ENCODE results near the gene C17orf58.
"Not testable (repeated sequence)": the region's sequence is repeated elsewhere in the genome, so short reads cannot be mapped to it uniquely, and the experiment has no call there.

The C17orf58 gene

DNA sequence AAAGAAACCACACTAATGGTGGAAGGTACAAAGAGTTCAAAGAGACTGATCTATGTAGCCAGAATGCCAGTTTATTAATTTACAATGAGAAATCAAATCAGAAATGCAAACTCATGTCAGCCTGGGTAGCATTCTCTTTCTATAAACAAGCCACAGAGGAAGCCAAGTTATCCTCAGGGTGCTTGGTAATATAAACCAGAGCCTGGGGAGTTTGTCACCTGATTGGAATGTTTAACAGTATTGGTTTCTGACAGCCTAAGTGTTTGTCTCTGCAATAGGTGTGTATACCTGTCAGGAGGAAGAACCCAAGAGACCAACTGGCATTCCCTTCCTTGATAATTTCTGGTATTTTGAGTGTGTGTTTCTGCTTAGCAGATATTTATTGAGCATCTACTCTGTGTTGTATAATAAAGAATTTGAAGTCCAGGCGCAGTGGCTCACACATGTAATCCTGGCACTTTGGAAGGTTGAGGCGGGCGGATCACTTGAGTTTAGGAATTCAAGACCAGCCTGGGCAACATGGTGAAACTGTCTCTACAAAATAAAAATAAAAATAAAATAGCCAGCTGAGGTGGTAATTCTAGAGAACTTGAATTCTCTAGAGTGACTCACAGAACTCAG lies 3.1 kb upstream of the C17orf58 start:
- no peak for DNase-seq

DNA sequence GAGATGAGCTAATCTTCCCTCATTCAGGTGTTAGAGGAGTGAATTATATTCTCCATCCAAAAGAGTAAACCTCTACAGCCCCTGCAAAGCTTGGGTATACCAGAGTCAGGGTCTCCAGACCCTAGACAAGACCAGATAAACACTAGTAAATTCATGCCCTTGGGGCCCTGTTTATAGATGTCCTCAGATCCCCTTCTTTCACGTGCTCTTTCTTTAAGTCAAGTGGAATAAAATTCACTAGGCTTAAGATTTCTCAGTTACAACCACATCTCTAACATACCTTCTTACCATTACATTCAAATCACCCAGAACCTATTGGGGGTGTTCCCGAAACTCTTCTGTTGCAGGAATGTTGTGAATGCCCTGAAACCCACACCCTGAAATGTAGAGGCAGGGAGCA lies 2.2 kb upstream of the C17orf58 start:
- DNase-seq: no peak

DNA sequence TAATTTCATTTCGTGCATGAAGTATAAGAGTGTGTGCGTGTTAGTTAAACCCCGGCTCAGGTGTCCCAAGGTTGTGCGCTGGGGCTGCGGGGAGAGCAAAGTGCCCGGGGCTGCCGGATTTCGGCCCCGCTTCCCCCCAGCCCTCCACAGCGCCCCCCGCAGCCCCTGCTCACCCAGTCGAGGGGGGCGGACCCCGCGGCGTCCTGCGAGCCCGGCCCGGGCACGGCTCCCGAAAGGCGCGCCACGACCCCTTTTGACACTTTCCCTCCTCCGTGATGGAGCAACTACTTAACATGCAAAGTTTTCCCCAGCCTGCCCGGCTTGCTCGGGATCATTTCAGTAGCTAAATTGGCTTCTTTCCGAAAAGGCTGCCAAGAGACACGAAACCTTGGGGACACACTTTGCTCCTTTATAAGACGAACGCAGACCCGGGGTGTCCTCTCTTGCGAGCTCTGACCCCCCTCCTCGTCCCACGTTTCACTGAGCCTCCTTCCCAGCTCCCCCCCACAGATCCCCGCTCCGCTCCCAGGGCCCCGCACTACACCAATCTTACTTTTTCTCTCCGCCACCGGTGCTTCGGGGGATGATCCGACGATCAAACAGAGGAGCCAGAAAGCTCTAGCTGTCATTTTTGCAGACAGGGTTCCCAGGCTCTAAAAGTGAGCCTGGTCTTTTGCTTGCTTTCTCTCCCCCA lies 552 bp downstream of the C17orf58 start:
- DNase-seq: no peak

DNA sequence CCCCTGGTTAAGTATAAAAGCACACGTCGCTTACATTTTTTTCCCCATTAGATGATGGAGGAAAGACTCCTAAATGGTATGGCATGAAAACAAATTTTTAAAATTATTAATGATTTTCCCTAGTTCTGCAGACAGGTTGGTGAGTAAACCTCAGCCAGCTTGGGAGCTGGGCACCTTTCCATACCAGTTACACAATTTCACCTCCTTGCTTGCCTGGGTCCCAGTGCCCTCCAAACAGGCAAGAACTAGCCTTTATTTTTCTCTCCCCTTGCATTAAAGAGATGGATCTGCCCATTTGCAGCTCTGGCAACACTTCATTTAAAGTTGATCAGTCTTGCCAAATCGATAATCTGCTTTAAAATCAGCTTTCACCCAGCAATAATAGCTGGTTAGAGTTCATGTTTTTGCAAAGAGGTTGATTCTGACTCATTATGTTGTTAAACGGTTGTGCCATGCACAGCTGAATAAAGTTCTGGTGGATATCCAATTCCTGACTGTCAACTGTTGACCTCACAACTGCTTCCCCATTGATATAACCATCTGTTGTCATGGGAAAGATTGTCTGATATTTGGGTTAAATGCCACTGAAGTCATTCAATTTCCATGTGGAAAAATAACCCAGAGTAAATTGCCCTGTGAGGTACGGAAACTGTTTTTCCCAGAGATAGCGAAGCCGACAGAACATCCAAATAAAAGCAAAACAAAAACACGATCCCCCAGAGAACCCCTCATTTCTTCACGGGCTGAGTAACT lies 1.3 kb downstream of the C17orf58 start:
- DNase-seq: no peak

DNA sequence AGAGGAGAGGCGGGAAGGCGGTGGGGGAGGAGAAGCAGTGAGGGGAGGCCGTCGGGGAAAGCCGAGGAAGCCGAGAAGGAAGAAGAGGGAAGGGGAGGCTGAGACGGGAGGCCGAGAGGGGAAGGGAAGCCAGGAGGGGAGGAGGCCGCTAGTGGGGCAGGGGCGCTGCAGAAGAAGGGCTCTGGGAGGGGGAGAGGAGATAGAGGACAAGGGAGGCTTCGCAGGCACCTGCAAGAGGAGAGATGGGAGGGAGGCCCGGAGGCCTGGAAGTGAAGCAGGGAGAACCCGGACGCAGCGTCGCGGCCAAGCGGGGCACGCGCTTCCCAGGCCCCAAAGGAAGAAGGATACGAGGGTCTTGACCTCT lies 2.3 kb downstream of the C17orf58 start:
- no peak for DNase-seq

DNA sequence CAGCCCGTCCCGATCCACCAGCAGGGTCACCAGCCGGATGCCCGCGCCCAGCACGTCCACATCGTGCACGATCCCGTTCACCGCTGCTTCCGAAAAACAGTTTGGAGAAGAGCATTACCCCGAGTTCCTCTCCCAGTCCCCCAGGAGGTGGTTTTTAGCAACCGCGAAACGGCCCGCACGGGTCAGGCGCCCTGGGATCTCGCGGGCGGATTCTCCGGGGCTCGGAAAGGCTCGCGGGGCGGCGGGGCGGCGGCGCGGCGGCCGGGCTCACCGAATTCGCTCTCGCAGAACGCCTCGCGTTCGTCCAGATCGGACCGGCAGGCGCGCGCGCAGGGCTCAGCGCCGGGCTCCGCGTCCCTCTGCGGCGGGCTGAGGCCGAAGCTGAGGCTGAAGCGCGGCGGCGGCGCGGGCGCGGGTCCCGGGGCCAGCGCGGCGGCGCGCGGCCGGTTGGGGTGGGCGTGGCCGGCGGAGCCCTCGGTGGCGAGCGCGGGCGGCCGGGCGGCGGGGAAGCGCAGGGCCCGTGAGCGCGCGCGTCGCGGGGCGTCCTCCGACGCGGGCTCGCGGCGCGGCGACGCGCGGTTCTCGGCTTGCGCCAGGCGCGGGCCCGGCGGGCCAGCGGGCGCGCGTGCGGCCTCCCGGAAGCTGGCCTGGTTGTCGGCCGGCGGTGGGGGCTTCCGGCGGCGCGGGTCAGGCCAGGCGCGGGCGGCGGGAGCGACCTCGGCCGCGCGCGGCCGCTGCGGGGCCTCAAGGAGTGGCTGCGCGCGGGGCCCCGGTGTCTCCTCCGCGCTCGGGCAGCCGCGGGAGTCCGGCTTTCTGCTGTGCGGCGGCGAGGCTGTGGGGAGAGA lies 2.9 kb downstream of the C17orf58 start:
- peak; percentile 78 for DNase-seq

DNA sequence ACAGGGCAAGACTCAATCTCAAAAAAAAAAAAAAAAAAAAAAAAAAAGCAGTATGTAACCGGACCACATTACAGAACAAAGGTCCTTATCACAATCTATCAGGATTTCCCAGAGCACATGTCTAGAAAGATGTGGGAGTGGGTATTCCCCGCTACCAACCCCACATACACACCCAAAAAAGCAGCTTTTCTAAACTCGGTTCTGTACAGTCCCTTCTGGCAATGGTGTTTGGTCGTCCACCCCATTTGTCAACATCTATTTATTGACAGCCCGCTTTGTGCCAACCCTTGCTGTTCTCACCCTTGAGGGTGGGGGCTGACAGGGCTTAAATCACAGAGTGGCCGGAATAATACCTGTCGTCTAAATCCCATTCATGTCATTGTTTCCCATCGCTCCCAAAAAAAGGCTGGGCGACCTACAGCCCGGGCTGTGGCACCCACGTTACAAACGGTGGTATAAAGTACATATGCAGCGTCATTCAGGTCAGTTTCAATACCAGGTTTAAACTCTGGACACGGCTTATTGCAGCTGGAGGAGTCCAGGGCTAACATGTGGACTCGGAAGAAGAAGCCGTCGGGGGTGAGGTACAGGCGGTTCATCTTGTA lies 3.6 kb downstream of the C17orf58 start:
- no peak for DNase-seq

DNA sequence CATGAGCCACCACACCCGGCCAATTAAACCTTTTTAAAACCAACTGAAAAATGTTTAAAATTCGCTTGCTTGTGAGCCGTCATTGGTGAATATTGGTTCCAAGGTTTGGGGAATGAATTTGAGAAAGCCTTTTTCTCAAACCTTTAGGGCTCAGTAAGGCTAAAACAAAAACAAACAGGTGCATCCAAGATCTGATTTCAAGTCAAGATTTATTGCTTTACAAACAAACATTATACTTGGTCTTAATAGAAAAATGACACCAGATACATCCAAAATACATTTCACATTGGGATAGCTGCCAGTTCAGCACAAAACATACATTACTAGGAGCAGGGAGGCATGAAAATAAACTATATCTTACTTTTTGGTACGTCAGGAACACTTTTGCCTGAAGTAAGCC lies 5.4 kb downstream of the C17orf58 start:
- no peak for DNase-seq

DNA sequence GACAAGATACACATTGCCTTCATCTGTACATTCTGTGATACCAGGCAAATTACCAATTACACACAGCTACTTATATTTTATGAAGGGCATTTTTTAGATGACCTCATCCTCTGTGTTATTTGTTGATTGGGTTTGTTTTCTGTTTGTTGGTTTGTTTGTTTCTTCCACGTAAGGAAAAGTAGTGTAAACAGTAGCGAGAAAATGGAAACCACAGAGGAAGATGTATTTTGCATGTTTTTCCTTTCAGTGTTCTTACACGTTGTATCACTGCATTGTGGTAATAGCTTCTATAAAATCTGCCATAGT lies 12.9 kb downstream of the C17orf58 start:
- no peak for DNase-seq

DNA sequence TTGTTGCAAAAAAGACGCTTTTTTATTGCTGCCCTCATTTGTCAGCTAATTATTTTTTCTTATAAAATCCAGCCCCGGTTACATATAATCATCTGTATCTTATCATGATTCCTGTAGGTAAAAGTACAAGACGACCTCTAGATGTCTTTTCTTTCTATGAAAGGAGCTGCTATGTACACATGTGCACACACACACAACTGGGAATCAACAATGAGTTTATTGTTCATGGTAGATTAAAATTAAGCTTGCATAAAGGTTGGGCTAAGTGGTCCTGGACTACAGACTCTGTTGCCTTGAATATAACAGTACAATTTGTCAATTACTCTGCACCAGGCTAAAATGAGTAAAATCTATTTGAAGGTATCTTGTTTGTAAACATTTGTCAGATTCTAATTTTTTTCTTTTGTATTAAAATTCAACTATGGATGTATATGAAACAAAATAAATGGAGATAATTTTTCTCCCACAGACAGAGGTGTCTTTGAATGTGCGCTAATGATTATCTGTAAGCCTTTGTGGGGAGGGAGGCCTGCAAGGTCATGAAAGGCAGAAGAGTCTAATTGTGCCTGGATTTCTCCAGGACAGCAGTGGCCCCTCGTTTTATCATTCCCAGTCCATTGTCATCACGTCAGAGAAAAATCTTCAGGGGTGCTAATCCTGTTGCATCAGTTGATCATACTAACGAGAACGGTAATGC lies 13.4 kb downstream of the C17orf58 start:
- DNase-seq: no peak

DNA sequence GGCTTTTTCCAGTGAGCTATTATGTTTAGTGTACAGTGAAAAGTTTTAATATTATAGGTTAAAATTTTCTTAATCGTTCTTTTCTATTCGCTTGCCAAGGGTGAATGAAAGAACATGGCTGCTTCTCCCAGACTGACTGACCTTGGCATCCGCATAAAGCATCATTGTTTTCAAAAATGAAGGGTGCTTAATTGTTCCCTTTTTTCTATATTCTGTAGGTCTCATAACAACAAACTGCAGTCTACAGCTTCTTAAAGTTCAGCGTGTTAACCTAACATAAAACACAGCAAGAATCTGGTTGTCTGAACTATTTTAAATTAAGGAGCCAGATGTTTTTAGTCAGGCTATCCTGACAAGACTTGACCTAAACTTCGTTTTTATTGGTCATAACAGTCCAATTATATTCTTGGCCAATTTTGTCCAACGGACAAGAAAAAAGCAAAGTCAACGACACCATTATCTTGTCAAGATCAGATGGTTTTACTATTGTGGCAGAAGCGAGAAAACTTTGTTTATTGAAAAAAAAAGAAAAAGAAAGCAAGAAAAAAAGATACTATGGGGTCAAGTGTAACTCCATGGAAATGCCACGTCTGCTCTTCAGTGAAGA lies 14.1 kb downstream of the C17orf58 start:
- DNase-seq: no peak

DNA sequence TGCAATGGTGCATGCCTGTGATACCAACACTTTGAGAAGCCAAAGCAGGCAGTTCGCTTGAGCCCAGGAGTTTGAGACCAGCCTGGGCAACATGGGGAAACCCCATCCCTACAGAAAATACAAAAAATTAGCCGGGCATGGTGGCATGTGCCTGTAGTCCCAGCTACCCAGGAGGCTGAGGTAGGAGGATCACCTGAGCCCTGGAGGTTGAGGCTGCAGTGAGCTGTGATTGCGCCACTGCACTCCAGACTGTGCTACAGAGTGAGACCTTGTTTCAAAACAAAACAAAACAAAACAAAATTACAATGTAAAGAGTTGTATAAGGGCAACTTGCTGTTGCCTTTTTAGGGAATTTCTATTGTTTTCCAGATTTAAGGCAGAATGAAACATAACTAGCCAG lies 15.4 kb downstream of the C17orf58 start:
- not testable (repeated sequence) for DNase-seq

DNA sequence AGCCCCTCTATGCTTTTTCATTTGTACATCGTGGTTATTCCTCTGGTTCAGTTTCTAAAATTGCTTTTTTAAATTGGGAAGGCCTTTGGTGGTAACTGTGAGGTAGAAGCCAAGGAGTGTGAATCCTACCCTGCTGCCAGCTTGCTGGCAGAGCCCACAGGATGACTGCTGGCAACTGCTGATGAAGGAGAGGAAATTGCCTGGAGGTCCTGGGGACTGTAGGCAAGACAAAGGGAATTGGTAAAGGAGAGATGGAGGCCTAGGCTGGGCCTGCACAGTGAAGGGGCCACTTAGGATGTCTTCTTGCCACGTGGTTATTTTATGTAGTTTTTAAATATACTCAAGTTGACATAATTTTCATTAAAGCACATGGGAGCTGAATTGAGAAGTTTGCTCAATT lies 15.8 kb downstream of the C17orf58 start:
- no peak for DNase-seq

DNA sequence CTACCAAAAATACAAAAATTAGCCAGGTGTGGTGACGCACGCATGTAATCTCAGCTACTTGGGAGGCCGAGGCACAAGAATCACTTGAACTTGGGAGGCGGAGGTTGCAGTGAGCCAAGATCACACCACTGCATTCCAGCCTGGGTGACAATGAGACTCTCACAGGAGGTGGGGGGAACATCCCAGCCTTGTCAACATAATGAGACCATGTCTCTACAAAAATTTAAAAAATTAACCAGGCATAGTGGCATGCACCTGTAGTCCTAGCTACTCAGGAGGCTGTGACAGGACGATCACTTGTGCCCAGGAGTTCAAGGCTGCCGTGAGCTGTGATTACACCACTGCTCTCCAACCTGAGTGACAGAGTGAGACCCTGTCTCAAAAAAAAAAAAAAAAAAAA lies 20.0 kb downstream of the C17orf58 start:
- not testable (repeated sequence) for DNase-seq

DNA sequence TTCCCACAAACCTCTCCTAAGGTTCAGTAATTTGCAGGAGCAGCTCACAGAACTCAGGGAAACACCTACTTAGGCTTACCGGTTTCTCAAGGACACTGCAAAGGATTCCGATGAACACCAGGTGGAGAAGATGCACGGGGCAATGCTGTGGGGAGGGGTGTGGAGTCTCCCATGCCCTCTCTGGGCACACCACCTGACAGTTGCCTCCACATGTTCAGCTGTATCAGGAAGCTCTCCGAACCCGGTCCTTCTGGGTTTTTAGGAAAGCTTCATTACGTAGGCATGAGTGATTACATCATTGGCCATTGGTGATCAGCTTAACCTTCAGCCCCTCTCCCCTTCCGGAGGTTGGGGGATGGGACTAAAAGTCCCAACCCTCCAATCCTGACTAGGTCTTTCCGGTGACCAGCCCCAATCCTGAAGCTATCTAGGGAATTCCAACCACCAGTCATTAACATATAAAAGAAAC lies 21.6 kb downstream of the C17orf58 start:
- DNase-seq: no peak

DNA sequence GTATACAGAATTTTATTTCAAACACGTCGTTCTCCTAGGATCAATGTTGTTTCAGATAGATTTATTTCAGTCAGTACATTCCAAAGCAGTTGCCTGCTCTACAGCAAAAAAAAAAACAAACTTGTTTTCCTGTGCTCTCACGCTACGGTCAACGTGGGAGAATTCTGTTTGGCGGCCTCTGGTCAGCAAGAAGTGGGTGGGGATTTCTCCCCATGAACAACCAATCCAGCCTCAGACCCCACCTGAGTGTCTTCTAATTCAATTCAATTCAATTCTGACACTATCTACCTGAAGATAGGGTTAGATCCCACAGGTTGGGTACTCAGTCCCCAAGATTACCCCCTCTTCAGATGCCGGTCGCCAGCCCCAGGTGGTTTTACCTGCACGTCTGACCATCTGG lies 22.1 kb downstream of the C17orf58 start:
- no peak for DNase-seq

DNA sequence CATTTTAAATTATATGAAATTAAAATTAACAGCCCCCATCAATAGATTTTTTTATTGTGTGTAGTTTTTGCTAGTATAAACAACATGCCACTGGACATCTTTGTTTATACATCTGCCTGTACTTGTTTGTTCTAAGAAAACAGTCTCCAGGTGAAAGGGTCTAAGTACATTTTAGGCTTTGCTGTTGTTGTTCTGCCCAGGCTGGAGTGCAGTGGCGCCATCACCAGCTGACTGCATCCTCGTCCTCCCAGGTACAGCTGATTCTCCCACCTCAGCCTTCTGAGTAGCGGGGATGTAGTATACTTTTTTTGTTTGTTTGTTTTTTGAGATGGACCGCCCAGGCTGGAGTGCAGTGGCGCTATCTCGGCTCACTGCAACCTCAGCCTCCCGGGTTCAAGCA lies 25.5 kb downstream of the C17orf58 start:
- DNase-seq: no peak

DNA sequence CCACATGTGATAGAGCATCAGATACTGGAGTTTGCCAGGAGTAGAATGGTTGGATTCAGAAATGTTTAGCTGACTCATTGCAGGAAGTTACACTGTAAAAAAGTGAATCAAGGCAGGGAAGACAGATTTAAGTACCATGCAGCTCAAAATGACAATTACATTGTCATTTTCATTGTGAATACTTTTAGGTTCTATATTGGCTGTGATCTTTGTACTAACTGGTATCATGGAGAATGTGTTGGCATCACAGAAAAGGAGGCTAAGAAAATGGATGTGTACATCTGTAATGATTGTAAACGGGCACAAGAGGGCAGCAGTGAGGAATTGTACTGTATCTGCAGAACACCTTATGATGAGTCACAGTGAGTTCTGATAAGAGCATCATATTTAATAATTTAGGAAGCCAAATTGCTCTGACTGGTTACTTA lies 33.1 kb downstream of the C17orf58 start:
- peak; percentile 43 for DNase-seq

DNA sequence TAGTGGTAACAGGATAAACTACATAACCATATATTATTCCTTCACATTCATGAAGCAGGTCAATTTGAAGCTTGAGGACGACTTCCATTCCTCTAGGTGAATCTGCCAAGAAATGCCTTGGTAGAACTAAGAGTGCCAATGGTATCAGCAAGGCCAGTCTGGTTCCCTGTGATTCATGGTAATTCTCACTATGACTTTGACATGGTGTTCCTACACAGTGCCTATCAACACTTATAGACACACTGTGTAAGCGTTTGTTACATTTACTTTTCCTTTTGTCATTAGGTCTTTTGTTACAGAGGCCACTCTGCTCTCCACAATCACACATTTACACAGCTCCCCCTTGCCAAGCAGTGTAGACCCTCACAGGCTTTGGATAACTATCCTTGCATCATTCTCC lies 34.1 kb downstream of the C17orf58 start:
- not testable (repeated sequence) for DNase-seq

DNA sequence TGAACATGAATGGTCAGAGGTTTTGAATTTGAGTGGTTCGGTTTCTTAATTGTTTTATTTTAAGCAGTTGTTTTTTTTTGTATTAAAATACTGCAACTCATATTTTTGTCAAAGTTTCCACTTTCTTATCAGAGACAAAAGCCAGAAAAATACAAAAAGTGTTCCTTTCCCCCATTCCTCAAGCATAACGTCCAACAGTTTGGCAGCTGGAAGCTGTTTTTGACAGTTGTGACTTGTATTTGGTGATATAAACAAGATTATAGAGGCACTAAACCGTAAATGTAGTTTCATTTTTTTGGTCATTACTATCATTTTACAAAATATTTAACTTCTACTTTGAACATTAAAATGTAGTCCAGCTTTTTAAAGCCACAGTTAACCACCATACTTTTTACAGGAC lies 36.0 kb downstream of the C17orf58 start:
- DNase-seq: not testable (repeated sequence)

DNA sequence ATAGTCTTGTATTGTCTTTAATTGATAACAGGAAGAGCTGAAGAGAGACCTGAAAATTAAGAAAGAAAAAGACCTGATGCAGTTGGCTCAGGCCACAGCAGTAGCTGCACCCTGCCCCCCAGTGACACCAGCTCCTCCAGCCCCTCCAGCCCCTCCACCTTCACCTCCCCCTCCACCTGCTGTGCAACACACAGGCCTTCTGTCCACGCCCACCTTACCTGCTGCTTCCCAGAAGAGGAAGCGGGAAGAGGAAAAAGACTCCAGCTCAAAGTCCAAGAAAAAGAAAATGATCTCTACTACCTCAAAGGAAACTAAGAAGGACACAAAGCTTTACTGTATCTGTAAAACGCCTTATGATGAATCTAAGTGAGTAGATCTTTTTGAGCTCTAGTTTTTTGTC lies 36.8 kb downstream of the C17orf58 start:
- DNase-seq: no peak

DNA sequence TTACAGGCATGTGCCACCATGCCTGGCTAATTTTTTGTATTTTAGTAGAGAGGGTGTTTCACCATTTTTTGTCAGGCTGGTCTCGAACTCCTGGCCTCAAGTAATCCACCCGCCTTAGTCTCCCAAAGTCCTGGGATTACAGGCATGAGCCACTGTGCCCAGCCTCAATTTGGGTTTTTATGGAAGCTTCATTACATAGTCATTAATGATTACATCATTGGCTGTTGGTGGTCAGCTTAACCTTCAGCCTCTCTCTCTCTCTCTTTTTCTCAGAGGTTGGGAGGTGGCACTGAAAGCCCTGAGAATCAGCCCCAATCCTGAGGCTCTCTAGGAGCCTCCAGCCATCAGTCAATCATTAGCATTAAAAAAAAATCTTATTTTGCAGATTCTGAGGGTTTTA lies 45.3 kb downstream of the C17orf58 start:
- no peak for DNase-seq

Measured in NK-92 treated with Interleukin-12 subunit alpha and Interleukin-12 subunit beta, amount 100 ng/mL, for 24 hours (cell line).